ENCODE data around the gene NKX2-4. TPM values are rescaled to one million over a fixed set of nuclear protein-coding genes. Genes with fewer than 3 reads are reported as not detected.

NKX2-4 gene
- polyA plus RNA-seq, 1 of the 3 experiments (the other 2 are of a cell fraction) = not detected

- Histone ChIP-seq H3K4me2 (no peak overlapping the region), H3K79me2 (ENCODE audit: insufficient read depth) (peaks cover 7% of the 10 kb centered on the region; the same call in 1 of the 2 replicates), H3K27ac (ENCODE audit: low read depth in 2 of 2, low read length in 1 of 2) (no peak overlapping the region), H4K20me1 (ENCODE audit: insufficient read depth) (no peaks in the 10 kb centered on the region), H3K4me3 (ENCODE audit: low read depth in 2 of 2, low read length in 1 of 2) (no peak overlapping the region), H3F3A (replicated peaks; ENCODE audit: insufficient read depth) (no peaks in the 10 kb centered on the region), H3K27me3 (ENCODE audit: insufficient read depth) (no peaks in the 10 kb centered on the region), H3K4me1 (ENCODE audit: control insufficient read depth in 1 of 2, insufficient read depth in 2 of 2, low read depth in 1 of 2, low read length in 1 of 2) (peaks cover 0 to 5% of the 10 kb centered on the region in 2 experiments; a peak in 1 of 4 replicates), H3K36me3 (replicated peaks in 1 of 2; ENCODE audit: control insufficient read depth in 1 of 2, insufficient read depth in 2 of 2, low read length in 1 of 2) (peaks cover 76 to 84% of the 10 kb centered on the region in 2 experiments), H3K9me2 (no peaks in the 10 kb centered on the region), H3K9me3 (no peaks in the 10 kb centered on the region), H2AFZ (ENCODE audit: low read depth) (no peak overlapping the region), H3K9ac (no peak overlapping the region)
- TF ChIP-seq YY1 (IDR thresholded peaks at IDR 0.05; ENCODE audit: low read depth) = no peak
- no peak for TF ChIP-seq RAD21 (IDR thresholded peaks at IDR 0.05; ENCODE audit: low read length)
- TF ChIP-seq TEAD4 (IDR thresholded peaks at IDR 0.05; ENCODE audit: borderline replicate concordance, insufficient read depth) = no peak
- no peak for TF ChIP-seq TAF1 (IDR thresholded peaks at IDR 0.05; ENCODE audit: borderline replicate concordance, low read depth, low read length)
- TF ChIP-seq FOSL2 (IDR thresholded peaks at IDR 0.05; ENCODE audit: borderline replicate concordance, low read depth) = no peak
- TF ChIP-seq MEF2A (IDR thresholded peaks at IDR 0.05; ENCODE audit: borderline replicate concordance, low read depth) = no peak
- POLR2A ChIA-PET = no interaction called here
- no peak for DNase-seq
- CTCF ChIA-PET = no interaction called here
- 93% methylated on average over 5 of the region's 5 CpGs for WGBS (ENCODE audit: low lambda C conversion rate)
These were observed 38.6 kb downstream of the NKX2-4 start for GRCh38 chr20:21358737-21359136.

- H3K9me3 ChIP-seq = no peaks in the 10 kb centered on the region
- CTCF ChIA-PET = no interaction called here
- peaks cover 7% of the 10 kb centered on the region; the same call in 1 of the 2 replicates for H3K79me2 ChIP-seq (ENCODE audit: insufficient read depth)
- TF ChIP-seq ELF1 (IDR thresholded peaks at IDR 0.05) (no peak), JUND (IDR thresholded peaks at IDR 0.05) (no peak), RAD21 (IDR thresholded peaks at IDR 0.05; ENCODE audit: low read length) (no peak), TAF1 (IDR thresholded peaks at IDR 0.05; ENCODE audit: borderline replicate concordance, low read depth, low read length) (no peak), FOSL2 (IDR thresholded peaks at IDR 0.05; ENCODE audit: borderline replicate concordance, low read depth) (no peak), FOXM1 (IDR thresholded peaks at IDR 0.05; ENCODE audit: low read depth) (no peak), TCF12 (IDR thresholded peaks at IDR 0.05) (no peak), TEAD4 (IDR thresholded peaks at IDR 0.05; ENCODE audit: borderline replicate concordance, insufficient read depth) (no peak)
- TF ChIP-seq, protein P1, sequence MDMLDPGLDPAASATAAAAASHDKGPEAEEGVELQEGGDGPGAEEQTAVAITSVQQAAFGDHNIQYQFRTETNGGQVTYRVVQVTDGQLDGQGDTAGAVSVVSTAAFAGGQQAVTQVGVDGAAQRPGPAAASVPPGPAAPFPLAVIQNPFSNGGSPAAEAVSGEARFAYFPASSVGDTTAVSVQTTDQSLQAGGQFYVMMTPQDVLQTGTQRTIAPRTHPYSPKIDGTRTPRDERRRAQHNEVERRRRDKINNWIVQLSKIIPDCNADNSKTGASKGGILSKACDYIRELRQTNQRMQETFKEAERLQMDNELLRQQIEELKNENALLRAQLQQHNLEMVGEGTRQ (IDR thresholded peaks at IDR 0.05; ENCODE audit: borderline replicate concordance, low read depth, low read length) = no peak
- TF ChIP-seq, protein P2, sequence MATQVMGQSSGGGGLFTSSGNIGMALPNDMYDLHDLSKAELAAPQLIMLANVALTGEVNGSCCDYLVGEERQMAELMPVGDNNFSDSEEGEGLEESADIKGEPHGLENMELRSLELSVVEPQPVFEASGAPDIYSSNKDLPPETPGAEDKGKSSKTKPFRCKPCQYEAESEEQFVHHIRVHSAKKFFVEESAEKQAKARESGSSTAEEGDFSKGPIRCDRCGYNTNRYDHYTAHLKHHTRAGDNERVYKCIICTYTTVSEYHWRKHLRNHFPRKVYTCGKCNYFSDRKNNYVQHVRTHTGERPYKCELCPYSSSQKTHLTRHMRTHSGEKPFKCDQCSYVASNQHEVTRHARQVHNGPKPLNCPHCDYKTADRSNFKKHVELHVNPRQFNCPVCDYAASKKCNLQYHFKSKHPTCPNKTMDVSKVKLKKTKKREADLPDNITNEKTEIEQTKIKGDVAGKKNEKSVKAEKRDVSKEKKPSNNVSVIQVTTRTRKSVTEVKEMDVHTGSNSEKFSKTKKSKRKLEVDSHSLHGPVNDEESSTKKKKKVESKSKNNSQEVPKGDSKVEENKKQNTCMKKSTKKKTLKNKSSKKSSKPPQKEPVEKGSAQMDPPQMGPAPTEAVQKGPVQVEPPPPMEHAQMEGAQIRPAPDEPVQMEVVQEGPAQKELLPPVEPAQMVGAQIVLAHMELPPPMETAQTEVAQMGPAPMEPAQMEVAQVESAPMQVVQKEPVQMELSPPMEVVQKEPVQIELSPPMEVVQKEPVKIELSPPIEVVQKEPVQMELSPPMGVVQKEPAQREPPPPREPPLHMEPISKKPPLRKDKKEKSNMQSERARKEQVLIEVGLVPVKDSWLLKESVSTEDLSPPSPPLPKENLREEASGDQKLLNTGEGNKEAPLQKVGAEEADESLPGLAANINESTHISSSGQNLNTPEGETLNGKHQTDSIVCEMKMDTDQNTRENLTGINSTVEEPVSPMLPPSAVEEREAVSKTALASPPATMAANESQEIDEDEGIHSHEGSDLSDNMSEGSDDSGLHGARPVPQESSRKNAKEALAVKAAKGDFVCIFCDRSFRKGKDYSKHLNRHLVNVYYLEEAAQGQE (IDR thresholded peaks at IDR 0.05; ENCODE audit: low read depth, low read length) = no peak
- TF ChIP-seq, protein P3, sequence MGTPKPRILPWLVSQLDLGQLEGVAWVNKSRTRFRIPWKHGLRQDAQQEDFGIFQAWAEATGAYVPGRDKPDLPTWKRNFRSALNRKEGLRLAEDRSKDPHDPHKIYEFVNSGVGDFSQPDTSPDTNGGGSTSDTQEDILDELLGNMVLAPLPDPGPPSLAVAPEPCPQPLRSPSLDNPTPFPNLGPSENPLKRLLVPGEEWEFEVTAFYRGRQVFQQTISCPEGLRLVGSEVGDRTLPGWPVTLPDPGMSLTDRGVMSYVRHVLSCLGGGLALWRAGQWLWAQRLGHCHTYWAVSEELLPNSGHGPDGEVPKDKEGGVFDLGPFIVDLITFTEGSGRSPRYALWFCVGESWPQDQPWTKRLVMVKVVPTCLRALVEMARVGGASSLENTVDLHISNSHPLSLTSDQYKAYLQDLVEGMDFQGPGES (IDR thresholded peaks at IDR 0.05; ENCODE audit: low read depth, low read length) = no peak
- no peaks in the 10 kb centered on the region for H4K20me1 ChIP-seq (ENCODE audit: insufficient read depth)
- no peaks in the 10 kb centered on the region for H3K9me2 ChIP-seq
- peaks cover 5% of the 10 kb centered on the region for H3F3A ChIP-seq (replicated peaks; ENCODE audit: insufficient read depth)
- no peaks in the 10 kb centered on the region for H3K27me3 ChIP-seq (ENCODE audit: insufficient read depth)
- H3K36me3 ChIP-seq (replicated peaks in 1 of 2; ENCODE audit: control insufficient read depth in 1 of 2, insufficient read depth in 2 of 2, low read length in 1 of 2) = peaks cover 68 to 76% of the 10 kb centered on the region in 2 experiments
- no peak overlapping the region for H3K9ac ChIP-seq
- H3K4me1 ChIP-seq (ENCODE audit: control insufficient read depth in 1 of 2, insufficient read depth in 2 of 2, low read depth in 1 of 2, low read length in 1 of 2) = peaks cover 0 to 5% of the 10 kb centered on the region in 2 experiments; a peak in 1 of 4 replicates
- no peak for DNase-seq
- H3K4me2 ChIP-seq = no peak overlapping the region
- 86% methylated on average over 1 of the region's 1 CpG for WGBS (ENCODE audit: low lambda C conversion rate)
- no peak overlapping the region for H3K4me3 ChIP-seq (ENCODE audit: low read depth in 2 of 2, low read length in 1 of 2)
- H3K27ac ChIP-seq (ENCODE audit: low read depth in 2 of 2, low read length in 1 of 2) = no peak overlapping the region
- POLR2A ChIA-PET = no interaction called here
- H2AFZ ChIP-seq (ENCODE audit: low read depth) = no peak overlapping the region
These were observed 39.5 kb downstream of the NKX2-4 start for GRCh38 chr20:21357844-21358243.
